Measurements from ENCODE around the gene KMO. TPM values are rescaled to one million over a fixed set of nuclear protein-coding genes. Genes with fewer than 3 reads are reported as not detected.

Gene KMO
- total and polyA plus RNA-seq, 2 of the 13 experiments (the other 11 are each of a cell fraction or from before 2014, with no cell fraction given) = 0.01 TPM; not detected in 1

- Histone ChIP-seq H3K9me3 (ENCODE audit: low read length) (no peaks in the 10 kb centered on the region), H3K4me2 (ENCODE audit: low read depth, low read length) (peak overlapping the region; percentile 97), H3K27me3 (ENCODE audit: control insufficient read depth in 1 of 2, insufficient read depth in 2 of 2, low read length in 2 of 2) (no peaks in the 10 kb centered on the region; a peak in 1 of 5 replicates), H3K79me2 (ENCODE audit: insufficient read depth, low read length) (peaks cover 24% of the 10 kb centered on the region), H3K27ac (ENCODE audit: extremely low read length, insufficient read depth, low read length) (peak overlapping the region; percentile 87), H3K9ac (ENCODE audit: insufficient read depth, low read depth, low read length) (peak overlapping the region; percentile 65), H3K4me3 (replicated peaks in 1 of 3; ENCODE audit: insufficient read depth in 1 of 3, low read depth in 2 of 3, low read length in 3 of 3) (peak overlapping the region; percentile 56 to 68 (median 65)), H4K20me1 (ENCODE audit: insufficient read depth, low read length) (peaks cover 6% of the 10 kb centered on the region; the same call in 1 of the 2 replicates), H3K36me3 (replicated peaks in 1 of 2; ENCODE audit: control insufficient read depth in 1 of 2, insufficient read depth in 2 of 2, low read length in 2 of 2) (no peaks in the 10 kb centered on the region; a peak in 2 of 5 replicates), H2AFZ (ENCODE audit: low read length) (peak overlapping the region; percentile 7), H3K4me1 (ENCODE audit: insufficient read depth, low read length) (peaks cover 47% of the 10 kb centered on the region)
- 1% methylated on average over 8 of the region's 9 CpGs for WGBS (ENCODE audit: low lambda C conversion rate)
- in situ Hi-C loops (cut with HindIII; ENCODE audit: extremely low pct_ligation_motif_present, low pct_unique_long_range_greater_than_20kb) = no loop called here
- ChIA-PET CTCF (ENCODE audit: low intra/inter-chr PET ratio, low total read pairs) (no interaction called here), POLR2A (interaction anchor here (0.9 to 2.2 kb wide), 10 partner anchors 9 to 206 kb away, joined by 3 to 11 read pairs (median 6); partner anchors contain the start of genes EXO1 and FH)
- DNase-seq (ENCODE audit: low spot score) (peak; percentile 66), ATAC-seq (peak; percentile 52), FAIRE-seq (peak; percentile 28)
- TSS peak; percentile 77 for BruUV-seq (replicated peaks)
- intact Hi-C loops (cut with micrococcal nuclease; ENCODE audit: unreplicated experiment) = loop anchor here (1.0 kb wide), 2 partner anchors 26 to 123 kb away; no protein-coding TSS in a partner anchor
- TF ChIP-seq ZNF44 (CRISPR knock-in tag; IDR thresholded peaks at IDR 0.05) (peak; percentile 22; the same call in 1 of the 2 replicates), ZNF691 (CRISPR knock-in tag; IDR thresholded peaks at IDR 0.05; ENCODE audit: borderline replicate concordance, low read depth) (peak; percentile 60; the same call in 1 of the 2 replicates), RFX5 (IDR thresholded peaks at IDR 0.05; ENCODE audit: low read depth, low read length) (peak; percentile 88), ZNF746 (CRISPR knock-in tag; IDR thresholded peaks at IDR 0.05) (no peak), RXRA (CRISPR knock-in tag; IDR thresholded peaks at IDR 0.05) (no peak), ZFP36 (IDR thresholded peaks at IDR 0.05; ENCODE audit: borderline replicate concordance, low read depth, low read length, partially characterized antibody) (no peak), ZNF224 (CRISPR knock-in tag; IDR thresholded peaks at IDR 0.05) (no peak), ARID5B (CRISPR knock-in tag; IDR thresholded peaks at IDR 0.05) (0 out of 2 replicates have a peak, but pooled peaks have one; percentile 7), ARHGAP35 (CRISPR knock-in tag; IDR thresholded peaks at IDR 0.05; ENCODE audit: borderline replicate concordance) (no peak)
These were observed 108.9 kb downstream of the KMO start for GRCh38 chr1:241640867-241641622.

Measured in HepG2 (cell line).